T47D (cell line): Measurements from ENCODE around the gene MRPL53.
"Not testable (repeated sequence)": the region's sequence is repeated elsewhere in the genome, so short reads cannot be mapped to it uniquely, and the experiment has no call there.

Source experiments
- DNase-seq, 2 experiments: peaks; one replicate each; pipeline versions ENCODE4 v3.0.0 to v3.0.0-alpha.2; 2011 to 2012; ENCODE audit warnings: low read depth in 1 of 2, low spot score in 1 of 2
- JUND ChIP-seq: IDR thresholded peaks from 2 replicates; pipeline ENCODE4 v1.6.1; 2012; ENCODE audit warnings: low read depth
- in situ Hi-C: cut with HindIII; loops from 2 replicates; pipeline ENCODE4 v1.10.0; 2016; ENCODE audit warnings: low sequenced_read_pairs, low pct_unique_long_range_greater_than_20kb

Gene MRPL53

GRCh38 chr2:74461187-74462053, 11.1 kb downstream of the MRPL53 start:
- peak in 1 of 2 experiments; percentile 29 for DNase-seq
- no peak; the same call in 1 of the 2 replicates for TF ChIP-seq JUND
- in situ Hi-C loops = no loop called here

DNA sequence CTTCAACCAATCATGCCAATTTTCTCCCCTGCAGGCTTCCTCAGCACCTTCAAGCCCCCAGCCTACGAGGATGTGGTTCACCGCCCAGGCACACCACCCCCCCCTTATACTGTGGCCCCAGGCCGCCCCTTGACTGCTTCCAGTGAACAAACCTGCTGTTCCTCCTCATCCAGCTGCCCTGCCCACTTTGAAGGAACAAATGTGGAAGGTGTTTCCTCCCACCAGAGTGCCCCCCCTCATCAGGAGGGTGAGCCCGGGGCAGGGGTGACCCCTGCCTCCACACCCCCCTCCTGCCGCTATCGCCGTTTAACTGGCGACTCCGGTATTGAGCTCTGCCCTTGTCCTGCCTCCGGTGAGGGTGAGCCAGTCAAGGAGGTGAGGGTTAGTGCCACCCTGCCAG, 12.3 kb downstream of the MRPL53 start:
- DNase-seq, in situ Hi-C loops: not testable (repeated sequence)

- DNase-seq, in situ Hi-C loops: not testable (repeated sequence)
These were observed 12.9 kb downstream of the MRPL53 start for GRCh38 chr2:74459503-74460118.

- no peak for DNase-seq
- no peak for TF ChIP-seq JUND
- in situ Hi-C loops = no loop called here
These were observed 13.5 kb downstream of the MRPL53 start for GRCh38 chr2:74458938-74459363.

DNA sequence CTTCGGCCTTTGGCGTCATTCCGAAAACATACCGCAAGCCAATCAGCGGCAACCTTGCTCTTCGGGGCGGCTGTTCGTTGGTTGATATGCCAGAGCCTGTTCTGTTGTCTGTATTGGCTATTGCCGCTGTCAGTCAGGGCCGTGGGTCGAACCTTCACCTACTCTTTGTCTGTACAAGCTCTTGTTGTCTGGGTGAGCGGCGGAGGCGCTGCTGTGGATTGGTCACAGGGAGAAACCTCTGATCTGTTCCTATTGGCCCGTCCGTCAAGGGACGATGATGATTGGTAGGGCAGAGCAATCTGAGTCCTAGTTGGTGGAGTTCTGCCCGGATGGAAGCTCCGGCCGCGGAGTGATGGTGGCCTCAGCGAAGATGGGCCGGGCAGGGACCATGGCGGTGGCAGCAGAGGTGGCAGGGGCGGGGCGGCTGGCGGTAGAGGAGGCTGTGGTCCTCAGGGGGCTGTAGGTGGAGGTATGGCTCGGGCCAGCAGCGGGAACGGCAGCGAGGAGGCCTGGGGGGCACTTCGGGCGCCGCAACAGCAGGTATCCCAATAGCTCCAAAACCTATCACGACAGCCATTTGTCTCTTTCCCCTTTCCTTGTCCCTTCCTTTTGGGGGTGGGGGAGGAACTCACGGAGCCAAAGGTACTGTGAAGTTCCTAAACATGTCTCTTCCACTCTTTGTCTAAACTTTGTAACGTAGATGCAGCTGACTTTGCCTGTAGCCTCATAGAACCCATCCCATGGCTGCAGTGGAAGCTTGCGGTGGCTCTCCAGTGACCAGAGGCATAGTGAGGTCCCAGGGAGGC, 14.1 kb downstream of the MRPL53 start, which contains the start of gene WBP1:
WBP1 (plus strand) TSS at position 307 of the 806 bp plus-strand sequence; CDS start at position 472, 165 bp downstream.
- no peak for TF ChIP-seq JUND
- DNase-seq = peak; percentile 90 to 100
- in situ Hi-C loops = no loop called here

GRCh38 chr2:74457549-74458131, 14.8 kb downstream of the MRPL53 start:
- in situ Hi-C loops = no loop called here
- TF ChIP-seq JUND = no peak
- DNase-seq = peak; percentile 38 to 80

DNA sequence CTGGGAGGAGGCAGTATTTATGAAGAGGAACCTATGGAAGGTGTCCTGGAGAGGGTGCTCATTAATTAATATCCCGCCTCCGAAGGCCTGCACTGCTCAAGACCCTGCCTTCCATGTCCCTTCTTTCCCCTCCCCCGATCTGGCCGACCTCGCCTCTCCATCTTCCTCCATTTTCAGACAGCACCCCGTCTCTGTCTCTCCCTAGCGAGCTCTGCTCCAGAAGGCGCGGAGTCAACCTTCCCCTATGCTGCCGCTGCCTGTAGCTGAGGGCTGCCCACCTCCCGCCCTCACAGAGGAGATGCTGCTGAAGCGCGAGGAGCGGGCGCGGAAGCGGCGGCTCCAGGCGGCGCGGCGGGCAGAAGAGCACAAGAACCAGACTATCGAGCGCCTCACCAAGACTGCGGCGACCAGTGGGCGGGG, 15.3 kb downstream of the MRPL53 start:
- in situ Hi-C loops = no loop called here
- TF ChIP-seq JUND = no peak
- DNase-seq = no peak

GRCh38 chr2:74454654-74455511, 17.6 kb downstream of the MRPL53 start, which contains the start of gene INO80B:
Gene INO80B (plus strand): TSS chr2:74455087. CDS start chr2:74455117, 30 bp downstream.
- DNase-seq = peak; percentile 59 to 97
- TF ChIP-seq JUND = no peak
- in situ Hi-C loops = no loop called here

GRCh38 chr2:74450570-74451190, 21.8 kb downstream of the MRPL53 start:
- no peak for TF ChIP-seq JUND

DNA sequence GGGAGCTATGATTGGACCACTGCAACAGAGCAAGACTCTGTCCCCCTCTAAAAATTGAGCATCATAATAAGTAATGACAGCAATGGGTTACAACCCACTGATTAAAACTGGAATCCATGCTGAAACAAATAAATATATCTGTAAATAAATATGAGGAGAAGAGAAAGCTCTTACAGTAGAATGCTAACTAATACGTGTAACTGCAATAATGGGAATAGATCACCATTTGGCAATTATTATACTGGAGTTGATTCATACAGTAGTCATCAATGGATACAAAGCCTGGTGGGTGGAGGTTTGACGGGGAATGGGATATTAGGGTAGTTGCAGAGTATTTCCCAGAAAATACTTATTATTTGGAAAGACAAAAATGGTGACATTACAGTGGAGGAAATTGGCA, 23.7 kb downstream of the MRPL53 start:
- DNase-seq = no peak
- in situ Hi-C loops = no loop called here
- TF ChIP-seq JUND = no peak

More at GRCh38 chr2:74450570-74451190, 21.8 kb downstream of the MRPL53 start:
- in situ Hi-C loops = no loop called here
- no peak for DNase-seq
